ENCODE measurements around the gene ATP9B. TPM values are rescaled to one million over a fixed set of nuclear protein-coding genes. Genes with fewer than 3 reads are reported as not detected.

The ATP9B gene
- total RNA-seq, 1 donor from 2014 or later, result 12.6 TPM

DNA sequence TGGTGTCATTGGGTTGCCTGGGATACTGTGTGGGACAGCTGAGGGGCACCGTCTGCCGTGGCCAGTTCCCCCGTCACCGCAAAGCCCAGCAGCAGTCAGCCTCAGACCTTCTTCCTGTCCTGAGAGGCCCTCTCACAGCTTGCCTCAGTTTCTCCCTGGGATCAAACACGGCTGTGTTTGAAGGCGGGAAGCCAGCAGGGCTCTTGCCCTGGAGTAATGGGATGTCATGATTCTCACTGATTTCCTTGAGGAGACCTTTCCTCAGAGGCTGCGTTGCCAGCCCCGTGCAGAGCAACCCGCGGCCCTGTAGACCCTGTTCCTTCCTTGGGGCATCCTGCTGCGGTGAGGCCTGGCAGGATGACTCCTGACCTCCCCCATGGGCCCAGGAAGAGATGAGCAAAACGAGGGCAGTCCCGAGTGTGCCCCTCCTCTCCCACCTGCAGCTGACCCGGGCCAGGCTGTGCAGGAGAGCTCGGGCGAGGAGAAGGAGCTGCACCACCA lies 312.7 kb downstream of the ATP9B start:
- Histone ChIP-seq H3K27ac (ENCODE audit: low read depth, low read length) (no peak overlapping the region), H2AFZ (ENCODE audit: low read depth, low read length) (no peak overlapping the region), H4K20me1 (ENCODE audit: insufficient read depth, low read length) (peaks cover 8% of the 10 kb centered on the region), H3K4me2 (ENCODE audit: low read length) (no peak overlapping the region), H3K9ac (ENCODE audit: low read length) (no peak overlapping the region), H3K36me3 (ENCODE audit: insufficient read depth, low read length) (no peaks in the 10 kb centered on the region), H3K27me3 (ENCODE audit: insufficient read depth, low read length) (peaks cover 3% of the 10 kb centered on the region), H3K4me3 (ENCODE audit: insufficient read depth, low read depth, low read length) (no peak overlapping the region), H3K9me3 (ENCODE audit: insufficient read depth, low read depth, low read length) (no peaks in the 10 kb centered on the region), H3K79me2 (ENCODE audit: insufficient read depth, low read length) (no peaks in the 10 kb centered on the region), H3K4me1 (ENCODE audit: insufficient read depth, low read length) (peaks cover 3% of the 10 kb centered on the region)
- DNase-seq (ENCODE audit: low read depth), result no peak
- Mint-ChIP-seq H3K27me3 (ENCODE audit: low read depth, unreplicated experiment) (peaks cover 7% of the 10 kb centered on the region), H3K9me3 (ENCODE audit: unreplicated experiment) (no peaks in the 10 kb centered on the region), H3K4me3 (ENCODE audit: unreplicated experiment) (no peak overlapping the region), H3K4me1 (ENCODE audit: low read depth, unreplicated experiment) (no peaks in the 10 kb centered on the region), H3K27ac (ENCODE audit: unreplicated experiment) (no peak overlapping the region), H3K36me3 (ENCODE audit: low read depth, unreplicated experiment) (peaks cover 3% of the 10 kb centered on the region)
- FAIRE-seq, result no peak
- no peak for TF ChIP-seq EZH2 (IDR thresholded peaks at IDR 0.05; ENCODE audit: insufficient read depth, low read length)
- TF ChIP-seq, protein P1, sequence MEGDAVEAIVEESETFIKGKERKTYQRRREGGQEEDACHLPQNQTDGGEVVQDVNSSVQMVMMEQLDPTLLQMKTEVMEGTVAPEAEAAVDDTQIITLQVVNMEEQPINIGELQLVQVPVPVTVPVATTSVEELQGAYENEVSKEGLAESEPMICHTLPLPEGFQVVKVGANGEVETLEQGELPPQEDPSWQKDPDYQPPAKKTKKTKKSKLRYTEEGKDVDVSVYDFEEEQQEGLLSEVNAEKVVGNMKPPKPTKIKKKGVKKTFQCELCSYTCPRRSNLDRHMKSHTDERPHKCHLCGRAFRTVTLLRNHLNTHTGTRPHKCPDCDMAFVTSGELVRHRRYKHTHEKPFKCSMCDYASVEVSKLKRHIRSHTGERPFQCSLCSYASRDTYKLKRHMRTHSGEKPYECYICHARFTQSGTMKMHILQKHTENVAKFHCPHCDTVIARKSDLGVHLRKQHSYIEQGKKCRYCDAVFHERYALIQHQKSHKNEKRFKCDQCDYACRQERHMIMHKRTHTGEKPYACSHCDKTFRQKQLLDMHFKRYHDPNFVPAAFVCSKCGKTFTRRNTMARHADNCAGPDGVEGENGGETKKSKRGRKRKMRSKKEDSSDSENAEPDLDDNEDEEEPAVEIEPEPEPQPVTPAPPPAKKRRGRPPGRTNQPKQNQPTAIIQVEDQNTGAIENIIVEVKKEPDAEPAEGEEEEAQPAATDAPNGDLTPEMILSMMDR (IDR thresholded peaks at IDR 0.05; ENCODE audit: insufficient read depth, low read depth, low read length), result no peak

DNA sequence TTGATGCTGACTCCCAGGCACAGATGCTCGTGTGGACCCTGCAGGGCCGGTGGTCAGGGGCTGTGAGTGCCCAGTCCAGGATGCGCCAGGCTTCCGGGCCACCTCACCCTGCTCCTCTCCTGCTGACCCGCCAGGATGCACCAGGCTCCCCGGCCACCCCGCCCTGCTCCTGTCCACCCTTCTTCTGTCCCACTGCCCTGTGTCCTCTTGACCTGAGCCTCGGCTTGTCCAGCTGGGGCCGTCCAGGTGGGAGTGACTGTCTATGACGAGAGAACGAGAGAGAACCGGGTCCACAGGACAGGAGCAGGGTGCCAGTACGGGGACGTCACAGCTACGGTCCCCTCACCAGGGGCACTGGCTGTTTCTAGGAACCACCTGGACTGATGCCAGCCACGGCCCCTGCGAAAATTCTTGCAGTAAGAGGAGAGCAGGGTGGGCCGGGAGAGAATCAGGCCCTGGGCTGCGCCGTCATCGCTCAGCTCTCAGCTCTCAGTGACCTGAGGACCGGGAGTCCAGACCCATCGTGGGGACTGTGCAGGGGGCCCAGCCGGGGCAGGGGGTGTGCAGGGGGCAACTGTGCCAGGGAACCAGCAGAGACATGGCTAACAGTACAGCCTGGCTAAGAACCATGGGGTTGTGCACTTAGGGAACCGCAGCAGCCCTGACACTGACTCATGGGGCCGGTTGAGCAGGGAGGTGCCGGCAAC lies 313.6 kb downstream of the ATP9B start:
- H3K4me3 ChIP-seq (ENCODE audit: insufficient read depth, low read depth, low read length), result no peak overlapping the region
- peaks cover 3% of the 10 kb centered on the region for H3K4me1 ChIP-seq (ENCODE audit: insufficient read depth, low read length)
- DNase-seq (ENCODE audit: low read depth) (no peak), FAIRE-seq (no peak)
- TF ChIP-seq, protein P1 (IDR thresholded peaks at IDR 0.05; ENCODE audit: insufficient read depth, low read depth, low read length), result no peak
- TF ChIP-seq EZH2 (IDR thresholded peaks at IDR 0.05; ENCODE audit: insufficient read depth, low read length), result no peak
- H3K9me3 ChIP-seq (ENCODE audit: insufficient read depth, low read depth, low read length), result no peaks in the 10 kb centered on the region
- H3K27ac ChIP-seq (ENCODE audit: low read depth, low read length), result no peak overlapping the region
- H3K4me2 ChIP-seq (ENCODE audit: low read length), result no peak overlapping the region
- Mint-ChIP-seq H3K36me3 (ENCODE audit: low read depth, unreplicated experiment) (peaks cover 3% of the 10 kb centered on the region), H3K4me1 (ENCODE audit: low read depth, unreplicated experiment) (no peaks in the 10 kb centered on the region), H3K27me3 (ENCODE audit: low read depth, unreplicated experiment) (peaks cover 13% of the 10 kb centered on the region), H3K4me3 (ENCODE audit: unreplicated experiment) (no peak overlapping the region), H3K9me3 (ENCODE audit: unreplicated experiment) (no peaks in the 10 kb centered on the region), H3K27ac (ENCODE audit: unreplicated experiment) (no peak overlapping the region)
- peaks cover 6% of the 10 kb centered on the region for H3K27me3 ChIP-seq (ENCODE audit: insufficient read depth, low read length)
- H3K9ac ChIP-seq (ENCODE audit: low read length), result no peak overlapping the region
- no peak overlapping the region for H2AFZ ChIP-seq (ENCODE audit: low read depth, low read length)
- peaks cover 8% of the 10 kb centered on the region for H4K20me1 ChIP-seq (ENCODE audit: insufficient read depth, low read length)
- no peaks in the 10 kb centered on the region for H3K79me2 ChIP-seq (ENCODE audit: insufficient read depth, low read length)
- no peaks in the 10 kb centered on the region for H3K36me3 ChIP-seq (ENCODE audit: insufficient read depth, low read length)

All from astrocyte (in vitro differentiated cells and primary cell).